ENCODE measurements around the gene GIMAP1. TPM values are rescaled to one million over a fixed set of nuclear protein-coding genes. Genes with fewer than 3 reads are reported as not detected.

Gene GIMAP1
- total RNA-seq, 1 donor from 2014 or later = not detected

GRCh38 chr7:150728011-150728410 is 11.6 kb downstream of the GIMAP1 start:
- H3K27me3 Mint-ChIP-seq (ENCODE audit: low read depth) = peaks cover 33% of the 10 kb centered on the region
- TF ChIP-seq CTCF (conservative IDR thresholded peaks at IDR 0.05) = no peak
- DNase-seq (ENCODE audit: low read depth, low spot score) = no peak
- no peak overlapping the region for H3K27ac Mint-ChIP-seq (ENCODE audit: unreplicated experiment)
- H3K9me3 Mint-ChIP-seq = peaks cover 11% of the 10 kb centered on the region
- H3K4me3 Mint-ChIP-seq = no peak overlapping the region
- no peaks in the 10 kb centered on the region for H3K4me1 Mint-ChIP-seq
- H3K36me3 Mint-ChIP-seq (ENCODE audit: low read depth) = no peaks in the 10 kb centered on the region

GRCh38 chr7:150728609-150729008 is 12.2 kb downstream of the GIMAP1 start:
- no peaks in the 10 kb centered on the region for H3K4me1 Mint-ChIP-seq
- H3K27ac Mint-ChIP-seq (ENCODE audit: unreplicated experiment) = no peak overlapping the region
- peaks cover 11% of the 10 kb centered on the region for H3K9me3 Mint-ChIP-seq
- H3K4me3 Mint-ChIP-seq = no peak overlapping the region
- no peak for DNase-seq (ENCODE audit: low read depth, low spot score)
- no peak for TF ChIP-seq CTCF (conservative IDR thresholded peaks at IDR 0.05)
- H3K27me3 Mint-ChIP-seq (ENCODE audit: low read depth) = peaks cover 33% of the 10 kb centered on the region
- no peaks in the 10 kb centered on the region for H3K36me3 Mint-ChIP-seq (ENCODE audit: low read depth)

GRCh38 chr7:150731916-150732315 is 15.5 kb downstream of the GIMAP1 start:
- Mint-ChIP-seq H3K36me3 (ENCODE audit: low read depth) (no peaks in the 10 kb centered on the region), H3K27ac (ENCODE audit: unreplicated experiment) (no peak overlapping the region), H3K9me3 (peaks cover 11% of the 10 kb centered on the region), H3K4me3 (no peak overlapping the region), H3K27me3 (ENCODE audit: low read depth) (peaks cover 30% of the 10 kb centered on the region), H3K4me1 (peaks cover 16% of the 10 kb centered on the region)
- DNase-seq (ENCODE audit: low read depth, low spot score) = no peak
- TF ChIP-seq CTCF (conservative IDR thresholded peaks at IDR 0.05) = no peak

GRCh38 chr7:150732786-150733481 is 16.5 kb downstream of the GIMAP1 start:
- Mint-ChIP-seq H3K27me3 (ENCODE audit: low read depth) (peaks cover 22% of the 10 kb centered on the region), H3K4me3 (no peak overlapping the region), H3K27ac (ENCODE audit: unreplicated experiment) (no peak overlapping the region), H3K4me1 (peaks cover 16% of the 10 kb centered on the region), H3K36me3 (ENCODE audit: low read depth) (no peaks in the 10 kb centered on the region), H3K9me3 (peaks cover 5% of the 10 kb centered on the region)
- TF ChIP-seq CTCF (conservative IDR thresholded peaks at IDR 0.05) = no peak
- DNase-seq (ENCODE audit: low read depth, low spot score) = no peak

GRCh38 chr7:150733482-150734095 is 17.2 kb downstream of the GIMAP1 start:
- TF ChIP-seq CTCF (conservative IDR thresholded peaks at IDR 0.05) = no peak
- Mint-ChIP-seq H3K9me3 (peaks cover 2% of the 10 kb centered on the region), H3K4me3 (no peak overlapping the region), H3K36me3 (ENCODE audit: low read depth) (no peaks in the 10 kb centered on the region), H3K27me3 (ENCODE audit: low read depth) (peaks cover 23% of the 10 kb centered on the region), H3K27ac (ENCODE audit: unreplicated experiment) (no peak overlapping the region), H3K4me1 (peaks cover 16% of the 10 kb centered on the region)
- DNase-seq (ENCODE audit: low read depth, low spot score) = no peak
